SW 1271 (cell line): ENCODE data around the gene UBXN1.
A peak's percentile ranks its signal among the peaks of the same experiment; 100 is the strongest.
"Not testable (repeated sequence)": the region's sequence is repeated elsewhere in the genome, so short reads cannot be mapped to it uniquely, and the experiment has no call there.

Experiments
- DNase-seq, 2 experiments: peaks; one replicate each; lab custom pipeline; 2025; lab: John Stamatoyannopoulos, UW

The UBXN1 gene

GRCh38 chr11:62708392-62708791 is 29.5 kb upstream of the UBXN1 start:
- no peak for DNase-seq

- DNase-seq = no peak
Measured at GRCh38 chr11:62707277-62707861, 28.5 kb upstream of the UBXN1 start, which contains the start of the genes BSCL2 and GNG3. Gene BSCL2, minus strand, starts transcription at chr11:62707424. Its CDS starts 229 bp downstream, at chr11:62707195. Gene GNG3, plus strand, starts transcription at chr11:62707676. Its CDS starts 620 bp downstream, at chr11:62708296.

- no peak for DNase-seq
Measured at GRCh38 chr11:62706850-62707247, 28.0 kb upstream of the UBXN1 start.

- peak; percentile 79 to 87 for DNase-seq
Measured at GRCh38 chr11:62705880-62706849, 27.3 kb upstream of the UBXN1 start.

- no peak for DNase-seq
Measured at GRCh38 chr11:62705413-62705812, 26.5 kb upstream of the UBXN1 start.

GRCh38 chr11:62703921-62704320 is 25.0 kb upstream of the UBXN1 start:
- not testable (repeated sequence) for DNase-seq

GRCh38 chr11:62702246-62702645 is 23.4 kb upstream of the UBXN1 start:
- no peak for DNase-seq

- peak in 1 of 2 experiments; percentile 51 for DNase-seq
Measured at GRCh38 chr11:62694455-62695167, 15.7 kb upstream of the UBXN1 start.

GRCh38 chr11:62693624-62694023 is 14.8 kb upstream of the UBXN1 start:
- not testable (repeated sequence) for DNase-seq

GRCh38 chr11:62689421-62690183 is 10.7 kb upstream of the UBXN1 start, which contains the start of gene LRRN4CL:
Gene LRRN4CL, minus strand, starts transcription at chr11:62689530. Its CDS starts 1,022 bp downstream, at chr11:62688508.
- no peak for DNase-seq

GRCh38 chr11:62688491-62688890 is 9.6 kb upstream of the UBXN1 start:
- DNase-seq = no peak

- no peak for DNase-seq
Measured at GRCh38 chr11:62687508-62688396, 8.9 kb upstream of the UBXN1 start.

GRCh38 chr11:62682518-62682917 is 3.6 kb upstream of the UBXN1 start:
- no peak for DNase-seq

- DNase-seq = peak; percentile 53 to 71
Measured at GRCh38 chr11:62680825-62681240, 2.0 kb upstream of the UBXN1 start.

GRCh38 chr11:62678433-62678769 is 472 bp downstream of the UBXN1 start:
- no peak for DNase-seq

- DNase-seq = no peak
Measured at GRCh38 chr11:62677714-62678113, 1.2 kb downstream of the UBXN1 start.

- DNase-seq = no peak
Measured at GRCh38 chr11:62677156-62677555, 1.7 kb downstream of the UBXN1 start.

GRCh38 chr11:62676698-62677097 is 2.2 kb downstream of the UBXN1 start:
- no peak for DNase-seq

GRCh38 chr11:62675415-62675814 is 3.5 kb downstream of the UBXN1 start:
- DNase-seq = not testable (repeated sequence)

GRCh38 chr11:62673196-62673525 is 5.7 kb downstream of the UBXN1 start:
- DNase-seq = no peak
